Peyer's patch (tissue), 4 donors: ENCODE data around the gene GGT1. TPM values are rescaled to one million over a fixed set of nuclear protein-coding genes. Genes with fewer than 3 reads are reported as not detected.
A peak's percentile ranks its signal among the peaks of the same experiment; 100 is the strongest.
"Not testable (repeated sequence)": the region's sequence is repeated elsewhere in the genome, so short reads cannot be mapped to it uniquely, and the experiment has no call there.

ENCODE experiments used
- DNase-seq, 3 donors: peaks; one replicate each; pipeline ENCODE4 v3.0.0-alpha.2; 2017 to 2019
- H3K27ac ChIP-seq, 4 donors: fragments of 200-600 bp; sonication (generic); one replicate each; pipeline ENCODE4 v1.5.1; 2016 to 2019
- H3K27me3 ChIP-seq, 2 donors: fragments of 200-600 bp; sonication (generic); one replicate each; pipeline ENCODE4 v1.5.1; 2019
- H3K36me3 ChIP-seq, 3 donors: fragments of 200-600 bp; sonication (generic); one replicate each; pipeline ENCODE4 v1.5.1; 2016 to 2019
- H3K4me1 ChIP-seq, 4 donors: fragments of 200-600 bp; sonication (generic); one replicate each; pipeline ENCODE4 v1.5.1; 2016 to 2019
- H3K4me3 ChIP-seq, 4 donors: fragments of 200-600 bp; sonication (generic); 1 replicate in 3 of 4; 2 replicates in 1 of 4; pipeline ENCODE4 v1.5.1; 2016 to 2019; ENCODE audit warnings: mild to moderate bottlenecking in 1 of 4
- H3K9me3 ChIP-seq, 4 donors: fragments of 200-600 bp; sonication (generic); one replicate each; pipeline ENCODE4 v1.5.1; 2016 to 2019; ENCODE audit warnings: mild to moderate bottlenecking in 1 of 4
- CTCF ChIP-seq, 6 experiments: fragments of 450-650 bp in 4 of 6; fragments of 200-600 bp in 2 of 6; sonication (generic) in 1 of 6; IDR thresholded peaks; one replicate each; pipeline ENCODE4 v1.5.1; 2017 to 2019; ENCODE audit warnings: antibody characterized with exemption in 6 of 6, mild to moderate bottlenecking in 3 of 6, moderate library complexity in 1 of 6
- POLR2A ChIP-seq, 2 donors: fragments of 450-650 bp; IDR thresholded peaks; one replicate each; pipeline ENCODE4 v1.5.1; 2017; ENCODE audit warnings: antibody characterized with exemption in 2 of 2, mild to moderate bottlenecking in 2 of 2, moderate library complexity in 2 of 2
- total RNA-seq, 4 donors: library from RNA; depleted of rRNA; stranded (reverse); fragments of >200 nt; gene quantifications; one replicate each; pipeline ENCODE4 v1.1.0, GENCODE V29; 2016

The GGT1 gene
- total RNA-seq, 4 donors from 2014 or later: 63.5 to 370 (median 238) TPM

GRCh38 chr22:24589518-24590030, 13.4 kb upstream of the GGT1 start:
- no peaks in the 10 kb centered on the region for H3K9me3 ChIP-seq
- H3K4me1 ChIP-seq: peaks cover 0 to 22% (median 0%) of the 10 kb centered on the region in 4 donors
- no peak for TF ChIP-seq POLR2A (IDR thresholded peaks at IDR 0.05)
- no peak for TF ChIP-seq CTCF (IDR thresholded peaks at IDR 0.05)
- DNase-seq: no peak
- peaks cover 0 to 33% (median 0%) of the 10 kb centered on the region in 3 donors for H3K36me3 ChIP-seq
- no peak overlapping the region for H3K27ac ChIP-seq
- H3K27me3 ChIP-seq: no peaks in the 10 kb centered on the region
- no peak overlapping the region for H3K4me3 ChIP-seq

GRCh38 chr22:24590596-24591173, 12.3 kb upstream of the GGT1 start:
- TF ChIP-seq POLR2A (IDR thresholded peaks at IDR 0.05) (no peak), CTCF (IDR thresholded peaks at IDR 0.05) (no peak)
- no peak overlapping the region for H3K27ac ChIP-seq
- peaks cover 0 to 22% (median 0%) of the 10 kb centered on the region in 4 donors for H3K4me1 ChIP-seq
- no peaks in the 10 kb centered on the region for H3K9me3 ChIP-seq
- no peak overlapping the region for H3K4me3 ChIP-seq
- DNase-seq: no peak
- peaks cover 0 to 29% (median 0%) of the 10 kb centered on the region in 3 donors for H3K36me3 ChIP-seq
- no peaks in the 10 kb centered on the region for H3K27me3 ChIP-seq

DNA sequence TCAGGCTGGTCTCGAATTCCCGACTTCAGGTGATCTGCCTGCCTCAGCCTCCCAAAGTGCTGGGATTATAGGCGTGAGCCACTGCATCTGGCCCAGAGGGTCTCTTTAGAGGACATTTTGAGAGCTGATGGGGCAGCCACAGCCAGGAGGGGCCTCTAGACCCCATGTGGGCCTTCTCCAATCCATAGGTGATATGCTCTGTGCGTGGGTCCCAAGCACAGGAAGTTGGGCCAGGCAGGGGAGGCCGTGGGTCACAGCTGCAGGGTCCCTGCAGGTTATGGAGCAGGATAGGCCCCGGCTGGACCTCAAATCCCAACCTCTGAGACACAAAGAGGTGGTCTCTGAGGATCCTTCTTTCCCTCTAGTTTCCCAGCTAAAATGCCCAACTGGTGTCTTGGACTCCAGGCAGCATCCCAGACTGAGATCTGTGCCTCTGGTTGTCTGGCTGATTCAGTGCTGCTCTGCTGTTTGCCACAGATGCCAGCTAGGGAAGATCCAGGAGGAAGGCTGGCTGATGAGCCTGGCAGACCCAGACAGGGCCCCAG, 11.6 kb upstream of the GGT1 start:
- no peak overlapping the region for H3K4me3 ChIP-seq
- DNase-seq: no peak
- peaks cover 0 to 24% (median 0%) of the 10 kb centered on the region in 3 donors for H3K36me3 ChIP-seq
- H3K4me1 ChIP-seq: peaks cover 0 to 22% (median 0%) of the 10 kb centered on the region in 4 donors
- no peak overlapping the region for H3K27ac ChIP-seq
- TF ChIP-seq POLR2A (IDR thresholded peaks at IDR 0.05) (no peak), CTCF (IDR thresholded peaks at IDR 0.05) (no peak)
- H3K9me3 ChIP-seq: no peaks in the 10 kb centered on the region
- H3K27me3 ChIP-seq: no peaks in the 10 kb centered on the region

GRCh38 chr22:24592058-24592850, 10.7 kb upstream of the GGT1 start:
- peak overlapping the region; percentile 51 to 97 (median 74) for H3K4me3 ChIP-seq
- TF ChIP-seq CTCF (IDR thresholded peaks at IDR 0.05) (no peak), POLR2A (IDR thresholded peaks at IDR 0.05) (no peak)
- no peaks in the 10 kb centered on the region for H3K9me3 ChIP-seq
- no peak for DNase-seq
- peaks cover 0 to 22% (median 0%) of the 10 kb centered on the region in 4 donors for H3K4me1 ChIP-seq
- peaks cover 0 to 22% (median 0%) of the 10 kb centered on the region in 3 donors for H3K36me3 ChIP-seq
- peak overlapping the region; percentile 52 to 95 (median 74) for H3K27ac ChIP-seq
- no peaks in the 10 kb centered on the region for H3K27me3 ChIP-seq

DNA sequence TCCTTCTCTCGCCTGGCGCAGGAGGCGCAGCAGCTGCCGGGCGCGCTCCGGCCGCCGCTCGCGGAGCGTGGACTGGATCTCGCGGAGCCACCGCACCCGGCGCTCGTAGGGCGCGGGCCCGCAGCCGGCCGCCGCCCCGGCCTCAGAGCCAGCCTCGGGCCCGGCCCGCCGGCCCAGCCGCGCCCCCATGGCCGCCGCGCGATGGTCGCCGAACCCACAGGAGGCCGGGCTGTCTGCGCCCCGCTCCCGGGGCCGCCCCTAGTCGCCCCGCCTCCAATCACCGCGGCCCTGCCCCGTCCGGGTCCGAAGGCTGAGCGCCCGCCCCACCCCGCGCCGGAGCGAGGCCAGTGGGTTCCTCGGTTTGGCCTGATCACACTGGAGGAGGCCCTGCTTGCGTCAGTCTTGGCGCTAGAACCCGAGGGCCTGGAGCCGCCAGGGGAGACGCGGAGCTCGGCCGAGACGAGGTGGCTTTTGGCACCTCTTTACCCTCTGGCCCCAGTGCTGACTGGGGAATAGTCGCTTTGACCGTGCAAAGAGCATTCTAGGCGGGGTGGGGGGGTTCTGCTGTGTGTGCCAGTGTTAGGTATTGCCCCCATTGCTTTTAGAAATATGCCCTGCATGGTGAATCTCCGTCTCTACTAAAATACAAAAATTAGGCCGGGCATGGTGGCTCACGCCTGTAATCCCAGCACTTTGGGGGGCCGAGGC, 10.0 kb upstream of the GGT1 start, which contains the start of gene LRRC75B:
LRRC75B (minus strand) TSS at position 223 of the 708 bp plus-strand sequence; CDS start at position 189, 34 bp downstream.
- Histone ChIP-seq H3K4me1 (peaks cover 0 to 22% (median 0%) of the 10 kb centered on the region in 4 donors), H3K27ac (peak within 1 kb of the TSS; percentile 52 to 95 (median 74)), H3K9me3 (no peaks in the 10 kb centered on the region), H3K4me3 (peak within 1 kb of the TSS; percentile 51 to 97 (median 74)), H3K36me3 (peaks cover 0 to 15% (median 0%) of the 10 kb centered on the region in 3 donors), H3K27me3 (no peaks in the 10 kb centered on the region)
- TF ChIP-seq CTCF (IDR thresholded peaks at IDR 0.05) (peak in 1 of 6 experiments; percentile 6), POLR2A (IDR thresholded peaks at IDR 0.05) (peak; percentile 68 to 86)
- DNase-seq: peak; percentile 39 to 96 (median 93)

DNA sequence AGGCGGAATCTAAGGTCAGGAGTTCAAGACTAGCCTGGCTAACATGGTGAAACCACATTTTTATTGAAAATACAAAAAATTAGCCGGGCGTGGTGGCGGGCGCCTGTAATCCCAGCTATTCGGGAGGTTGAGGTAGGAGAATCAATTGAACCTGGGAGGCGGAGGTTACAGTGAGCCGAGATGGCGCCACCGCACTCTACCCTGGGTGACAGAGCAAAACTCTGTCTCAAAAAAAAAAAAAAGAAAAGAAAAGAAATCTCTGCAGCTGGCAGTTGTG, 9.5 kb upstream of the GGT1 start:
- DNase-seq, H3K9me3 ChIP-seq, H3K36me3 ChIP-seq, H3K27me3 ChIP-seq: not testable (repeated sequence)
- H3K27ac ChIP-seq: peak overlapping the region; percentile 52 to 95 (median 74)
- H3K4me1 ChIP-seq: peaks cover 0 to 22% (median 0%) of the 10 kb centered on the region in 4 donors
- peak overlapping the region in 2 of 4 donors; percentile 92 to 97 for H3K4me3 ChIP-seq
